ENCODE data around the gene REXO1.

GRCh38 chr19:1776606-1777147, 71.6 kb downstream of the REXO1 start:
- no peak for TF ChIP-seq RBBP5 (IDR thresholded peaks at IDR 0.05; ENCODE audit: borderline replicate concordance, insufficient read depth, low read length, poor library complexity, severe bottlenecking)
- TF ChIP-seq ZNF408 (CRISPR knock-in tag; IDR thresholded peaks at IDR 0.05; ENCODE audit: low read depth), result no peak
- TF ChIP-seq RUNX1 (IDR thresholded peaks at IDR 0.05; ENCODE audit: low read depth), result no peak
- no peak for TF ChIP-seq CTCF (IDR thresholded peaks at IDR 0.05 in 2 of 3, conservative IDR thresholded peaks at IDR 0.05 in 1 of 3; ENCODE audit: insufficient read depth in 2 of 3, low read depth in 1 of 3, low read length in 3 of 3)
- no peak for TF ChIP-seq AFF4 (CRISPR knock-in tag; IDR thresholded peaks at IDR 0.05)

All from K562 (cell line).